H1 (cell line): ENCODE measurements around the gene MGME1. TPM values are rescaled to one million over a fixed set of nuclear protein-coding genes. Genes with fewer than 3 reads are reported as not detected.

Source experiments
- CTCF ChIA-PET: fragments of 300-600 bp; sonication (Branson Sonifier 250); formaldehyde crosslinking; loops from one replicate; lab custom pipeline; 2021; ENCODE audit not compliant: partially characterized antibody; lab: Charles Lee
- POLR2A ChIA-PET: fragments of 300-600 bp; sonication (Branson Sonifier 250); formaldehyde crosslinking; loops from one replicate; lab custom pipeline; 2021; ENCODE audit warnings: inconsistent platforms; ENCODE audit not compliant: partially characterized antibody; lab: Charles Lee
- DNase-seq, 2 experiments: peaks; one replicate each; pipeline versions ENCODE4 v3.0.0 to v3.0.0-alpha.2; 2010 to 2022; ENCODE audit warnings: low spot score in 2 of 2, low read depth in 1 of 2, mixed read lengths in 1 of 2
- FAIRE-seq: peaks from 2 replicates; lab custom pipeline; 2011; peaks lifted over from hg19 to GRCh38; lab: Jason Lieb, UNC
- H2AFZ ChIP-seq: 2 replicates; pipeline ENCODE4 v1.8.1; 2012; ENCODE audit warnings: low read length, inconsistent platforms
- H2AK5ac ChIP-seq: 2 replicates; pipeline ENCODE4 v1.6.1; 2013; ENCODE audit warnings: low read depth, low read length
- H2BK120ac ChIP-seq: replicated peaks from 2 replicates; pipeline ENCODE3; 2013; ENCODE audit warnings: low read depth, low read length, inconsistent platforms
- H2BK12ac ChIP-seq: 2 replicates; pipeline ENCODE4 v1.6.1; 2013; ENCODE audit warnings: low read depth, low read length
- H2BK15ac ChIP-seq: 2 replicates; pipeline ENCODE4 v1.6.1; 2013; ENCODE audit warnings: low read length
- H2BK20ac ChIP-seq: 2 replicates; pipeline ENCODE4 v1.6.1; 2013; ENCODE audit warnings: low read length
- H2BK5ac ChIP-seq: 2 replicates; pipeline ENCODE4 v1.6.1; 2013; ENCODE audit warnings: low read depth, low read length
- H3K14ac ChIP-seq: 2 replicates; pipeline ENCODE4 v1.6.1; 2013; ENCODE audit warnings: inconsistent platforms; ENCODE audit not compliant: insufficient read length
- H3K18ac ChIP-seq: 2 replicates; pipeline ENCODE4 v1.6.1; 2013; ENCODE audit warnings: low read length; ENCODE audit errors: extremely low read depth
- H3K23ac ChIP-seq: 2 replicates; pipeline ENCODE4 v1.6.1; 2013; ENCODE audit warnings: inconsistent platforms; ENCODE audit not compliant: insufficient read length
- H3K23me2 ChIP-seq: 2 replicates; pipeline ENCODE4 v1.6.1; 2013; ENCODE audit warnings: low read depth, low read length
- H3K27ac ChIP-seq: 2 replicates; pipeline ENCODE4 v1.6.1; 2011; ENCODE audit warnings: low read depth, low read length, inconsistent platforms
- H3K27me3 ChIP-seq, 4 experiments: replicated peaks in 1 of 4; 1 replicate in 1 of 4; 2 replicates in 3 of 4; pipeline versions ENCODE4 v1.6.1 to v1.8.1; 2011 to 2013; ENCODE audit warnings: low read length in 3 of 4, mild to moderate bottlenecking in 3 of 4, inconsistent platforms in 2 of 4, mixed read lengths in 2 of 4, moderate library complexity in 1 of 4; ENCODE audit not compliant: control insufficient read depth in 3 of 4, insufficient read depth in 3 of 4; ENCODE audit errors: extremely low read depth in 1 of 4
- H3K36me3 ChIP-seq, 4 experiments: 2 replicates each; pipeline versions ENCODE4 v1.6.1 to v1.8.1; 2011 to 2013; ENCODE audit warnings: mild to moderate bottlenecking in 4 of 4, low read length in 3 of 4, moderate library complexity in 2 of 4, control low read depth in 1 of 4, inconsistent platforms in 1 of 4; ENCODE audit not compliant: insufficient read depth in 4 of 4, control insufficient read depth in 2 of 4
- H3K4ac ChIP-seq: replicated peaks from 2 replicates; pipeline ENCODE3; 2013; ENCODE audit warnings: low read length, low read depth, mixed read lengths, inconsistent platforms; ENCODE audit not compliant: insufficient read length
- H3K4me1 ChIP-seq, 4 experiments: replicated peaks in 1 of 4; 1 replicate in 1 of 4; 2 replicates in 3 of 4; pipeline versions ENCODE4 v1.6.1 to v1.8.1; 2011 to 2013; ENCODE audit warnings: low read length in 3 of 4, inconsistent platforms in 2 of 4, mixed read lengths in 1 of 4; ENCODE audit not compliant: insufficient read depth in 4 of 4, control insufficient read depth in 3 of 4
- H3K4me2 ChIP-seq, 2 experiments: 2 replicates each; pipeline versions ENCODE4 v1.6.1 to v1.8.1; 2011 to 2013; ENCODE audit warnings: low read depth in 2 of 2, low read length in 2 of 2, control low read depth in 1 of 2, inconsistent platforms in 1 of 2, mild to moderate bottlenecking in 1 of 2; ENCODE audit not compliant: insufficient read depth in 1 of 2
- H3K4me3 ChIP-seq, 4 experiments: fragments of 200-600, 300-600 bp in 1 of 4; sonication (generic), shearing (Covaris generic), sonication (Bioruptor Twin) in 1 of 4; 2 replicates each; pipeline versions ENCODE4 v1.5.1 to v1.8.1; 2011 to 2016; ENCODE audit warnings: low read length in 4 of 4, low read depth in 3 of 4, control low read depth in 2 of 4, inconsistent platforms in 2 of 4, mild to moderate bottlenecking in 2 of 4, mixed read lengths in 1 of 4, moderate library complexity in 1 of 4; ENCODE audit not compliant: insufficient read depth in 2 of 4; ENCODE audit errors: extremely low read depth in 1 of 4
- H3K56ac ChIP-seq: replicated peaks from 2 replicates; pipeline ENCODE3; 2013; ENCODE audit warnings: low read depth, mild to moderate bottlenecking, mixed read lengths, low read length, inconsistent platforms; ENCODE audit not compliant: insufficient read length
- H3K79me1 ChIP-seq: 2 replicates; pipeline ENCODE4 v1.6.1; 2013; ENCODE audit warnings: low read depth, low read length, control low read depth
- H3K79me2 ChIP-seq, 2 experiments: 2 replicates each; pipeline versions ENCODE4 v1.6.1 to v1.8.1; 2012 to 2013; ENCODE audit warnings: low read length in 2 of 2, mild to moderate bottlenecking in 2 of 2, inconsistent platforms in 1 of 2; ENCODE audit not compliant: insufficient read depth in 2 of 2, control insufficient read depth in 1 of 2
- H3K9ac ChIP-seq, 4 experiments: replicated peaks in 1 of 4; 1 replicate in 1 of 4; 2 replicates in 3 of 4; pipeline versions ENCODE4 v1.6.1 to v1.8.1; 2011 to 2013; ENCODE audit warnings: low read depth in 3 of 4, low read length in 3 of 4, control low read depth in 2 of 4, mild to moderate bottlenecking in 2 of 4, moderate library complexity in 2 of 4, inconsistent platforms in 1 of 4; ENCODE audit errors: extremely low read depth in 1 of 4
- H3K9me3 ChIP-seq, 2 experiments: 2 replicates each; pipeline versions ENCODE4 v1.6.1 to v1.8.1; 2012 to 2013; ENCODE audit warnings: mild to moderate bottlenecking in 2 of 2, moderate library complexity in 2 of 2, control low read depth in 1 of 2, inconsistent platforms in 1 of 2, low read depth in 1 of 2, low read length in 1 of 2, mixed read lengths in 1 of 2; ENCODE audit not compliant: insufficient read depth in 2 of 2
- H4K20me1 ChIP-seq, 2 experiments: replicated peaks in 1 of 2; 2 replicates each; pipeline versions ENCODE3 to v1.8.1; 2011 to 2013; ENCODE audit warnings: inconsistent platforms in 2 of 2, low read length in 2 of 2, mild to moderate bottlenecking in 1 of 2; ENCODE audit not compliant: insufficient read depth in 2 of 2, control insufficient read depth in 1 of 2
- H4K5ac ChIP-seq: 2 replicates; pipeline ENCODE4 v1.6.1; 2013; ENCODE audit warnings: low read length, low read depth, mixed read lengths, inconsistent platforms; ENCODE audit not compliant: insufficient read length
- H4K8ac ChIP-seq: 2 replicates; pipeline ENCODE4 v1.8.0; 2013; ENCODE audit warnings: mild to moderate bottlenecking, moderate library complexity, low read length, inconsistent platforms; ENCODE audit not compliant: insufficient read depth; ENCODE audit errors: extremely low read depth
- H4K91ac ChIP-seq: replicated peaks from 2 replicates; pipeline ENCODE3; 2013; ENCODE audit warnings: low read length, mixed read lengths, inconsistent platforms; ENCODE audit not compliant: insufficient read length
- CHD1 ChIP-seq: IDR thresholded peaks from 2 replicates; pipeline ENCODE4 v1.6.1; 2012; ENCODE audit warnings: low read depth, low read length, improper control_type of control experiment
- CHD2 ChIP-seq: IDR thresholded peaks from 2 replicates; pipeline ENCODE4 v1.6.1; 2012; ENCODE audit warnings: low read length, improper control_type of control experiment
- JUND ChIP-seq: IDR thresholded peaks from 2 replicates; pipeline ENCODE4 v1.6.1; 2011; ENCODE audit warnings: mild to moderate bottlenecking, improper control_type of control experiment, low read length
- MAFK ChIP-seq: IDR thresholded peaks from 2 replicates; pipeline ENCODE4 v1.6.1; 2012; ENCODE audit warnings: low read depth, mild to moderate bottlenecking, improper control_type of control experiment, low read length
- POLR2AphosphoS5 ChIP-seq: IDR thresholded peaks from 2 replicates; pipeline ENCODE4 v1.6.1; 2011; ENCODE audit warnings: low read depth, low read length
- RBBP5 ChIP-seq: IDR thresholded peaks from 2 replicates; pipeline ENCODE4 v1.7.1; 2012; ENCODE audit warnings: low read depth, mild to moderate bottlenecking, inconsistent platforms, low read length, moderate library complexity, borderline replicate concordance
- RFX5 ChIP-seq: IDR thresholded peaks from 2 replicates; pipeline ENCODE4 v1.6.1; 2011; ENCODE audit warnings: low read depth, low read length, improper control_type of control experiment, borderline replicate concordance
- SIN3A ChIP-seq, 2 experiments: IDR thresholded peaks in 1 of 2; conservative IDR thresholded peaks in 1 of 2; 2 replicates each; pipeline ENCODE4 v1.6.1; 2011 to 2012; ENCODE audit warnings: low read length in 2 of 2, improper control_type of control experiment in 1 of 2, low read depth in 1 of 2, mild to moderate bottlenecking in 1 of 2
- SIRT6 ChIP-seq: IDR thresholded peaks from one replicate; pipeline ENCODE4 v1.7.1; 2012; ENCODE audit warnings: low read length, inconsistent platforms
- WGBS, 2 experiments: shearing (Covaris generic) in 1 of 2; methylation state at CpG; one replicate each; pipeline versions ENCODE4 v1.1.6 to v1.1.7; 2013 to 2015; ENCODE audit warnings: low lambda C conversion rate in 2 of 2, mixed read lengths in 2 of 2, inconsistent platforms in 1 of 2, low coverage in 1 of 2, missing lambda C conversion rate in 1 of 2; ENCODE audit not compliant: insufficient replicate concordance in 2 of 2, insufficient coverage in 1 of 2, insufficient read length in 1 of 2; ENCODE audit errors: extremely low coverage in 1 of 2, missing lambda C conversion rate in 1 of 2; 5-methylcytosine and 5-hydroxymethylcytosine counted together
- polyA plus RNA-seq, 7 experiments: library from polyadenylated mRNA; depleted of rRNA in 3 of 7; stranded (reverse) in 5 of 7; unstranded in 2 of 7; fragments of >200 nt in 5 of 7; fragments of 200-250 nt in 2 of 7; gene quantifications; 1 replicate in 5 of 7; 2 replicates in 1 of 7; 4 replicates in 1 of 7; pipeline versions ENCODE4 v1.2.1 to v1.2.3, GENCODE V29; 2011 to 2013; ENCODE audit warnings: missing spikeins in 2 of 7, mixed read lengths in 2 of 7
- total RNA-seq: library from RNA; stranded (reverse); fragmentation: NEBNext Ultra II Directional; extraction: Animal tissue kit (Norgen Biotek cat#: 25700); gene quantifications from 2 replicates; pipeline ENCODE4 v1.2.1, GENCODE V29; 2021

Gene MGME1
- total and polyA plus RNA-seq, 2 of the 8 experiments (the other 6 are each of a cell fraction or from before 2014, with no cell fraction given), result 27.7 to 59.0 TPM

DNA sequence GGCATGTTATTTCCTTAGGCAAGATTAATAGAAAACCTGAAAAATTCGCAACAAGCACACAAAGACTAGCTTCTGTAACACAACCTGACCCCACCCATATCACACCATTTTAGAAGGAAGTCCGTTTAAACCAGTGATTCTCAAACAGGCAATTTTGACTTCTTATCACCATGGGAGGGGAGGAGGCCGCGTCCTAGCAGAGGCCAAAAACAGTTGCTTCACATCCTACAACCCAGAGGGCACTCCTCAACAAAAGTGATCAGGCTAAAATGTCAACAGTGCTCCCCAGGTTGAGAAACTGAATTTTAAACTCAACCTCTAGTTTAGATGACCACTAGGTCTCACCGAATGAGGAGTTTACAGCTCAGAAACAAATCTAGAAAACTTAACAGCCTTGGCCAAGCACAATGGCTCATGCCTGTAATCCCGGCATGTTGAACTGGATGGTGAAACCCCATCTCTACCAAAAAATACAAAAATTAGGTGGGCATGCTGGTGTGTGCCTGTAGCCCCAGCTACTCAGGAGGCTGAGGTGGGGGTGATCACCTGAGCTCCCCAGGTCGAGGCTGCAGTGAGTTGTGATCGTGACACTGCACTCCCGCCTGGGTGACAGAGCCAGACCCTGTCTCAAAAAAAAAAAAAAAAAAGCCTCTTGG lies 3.6 kb upstream of the MGME1 start:
- no peak overlapping the region for H4K5ac ChIP-seq
- 0 out of 2 replicates have a peak overlapping the region, but pooled peaks have one; percentile 4 for H3K27ac ChIP-seq
- POLR2A ChIA-PET, result interaction anchor here (0.6 to 20.7 kb wide), 11 partner anchors 9 to 388 kb away, joined by 3 to 424 read pairs (median 7); partner anchors contain the start of gene OVOL2
- H2AK5ac ChIP-seq, result no peak overlapping the region
- peaks cover 40 to 44% of the 10 kb centered on the region in 2 experiments for H4K20me1 ChIP-seq
- H3K9me3 ChIP-seq, result no peaks in the 10 kb centered on the region
- no peak overlapping the region for H3K18ac ChIP-seq
- no peak overlapping the region for H2AFZ ChIP-seq
- H3K27me3 ChIP-seq, result no peaks in the 10 kb centered on the region
- H3K4me1 ChIP-seq, result peaks cover 4 to 17% (median 14%) of the 10 kb centered on the region in 4 experiments; a peak in 6 of 7 replicates
- no peak overlapping the region for H3K14ac ChIP-seq
- peaks cover 13% of the 10 kb centered on the region for H3K23me2 ChIP-seq
- H3K23ac ChIP-seq, result no peak overlapping the region
- H3K4me2 ChIP-seq, result peak overlapping the region; percentile 76 to 98
- H2BK20ac ChIP-seq, result no peak overlapping the region
- H3K56ac ChIP-seq, result no peak overlapping the region
- H2BK5ac ChIP-seq, result no peak overlapping the region
- 52% methylated on average over 9 of the region's 9 CpGs; no CpG with 5 or more reads in 1 of the 2 experiments for WGBS, 2 experiments
- no peak overlapping the region for H4K91ac ChIP-seq
- DNase-seq, result no peak
- TF ChIP-seq RFX5 (no peak), SIN3A (conservative IDR thresholded peaks at IDR 0.05 in 1 of 2, IDR thresholded peaks at IDR 0.05 in 1 of 2; ENCODE audit: low read depth in 1 of 2, low read length in 2 of 2) (no peak), POLR2AphosphoS5 (peak; percentile 76), JUND (no peak), CHD1 (peak; percentile 19; the same call in 1 of the 2 replicates), SIRT6 (no peak), RBBP5 (no peak), CHD2 (no peak), MAFK (no peak)
- no peak overlapping the region for H2BK120ac ChIP-seq
- no peak overlapping the region; the same call in 1 of the 2 replicates for H4K8ac ChIP-seq
- H2BK12ac ChIP-seq, result no peak overlapping the region
- H3K36me3 ChIP-seq, result peaks cover 0 to 31% (median 0%) of the 10 kb centered on the region in 4 experiments; a peak in 1 of 8 replicates
- peak overlapping the region in 3 of 4 experiments; percentile 51 to 75 (median 58); a peak in 5 of 7 replicates for H3K9ac ChIP-seq
- peaks cover 85 to 97% of the 10 kb centered on the region in 2 experiments for H3K79me2 ChIP-seq
- CTCF ChIA-PET, result interaction anchor here (0.6 to 2.0 kb wide), 11 partner anchors 13 to 121 kb away, joined by 3 to 8 read pairs (median 3); no protein-coding TSS in a partner anchor
- no peak overlapping the region for H2BK15ac ChIP-seq
- 0 out of 2 replicates have a peak, but pooled peaks cover 3% of the 10 kb centered on the region for H3K79me1 ChIP-seq
- H3K4me3 ChIP-seq, result peak overlapping the region; percentile 77 to 99 (median 91); a peak in 7 of 8 replicates
- FAIRE-seq, result no peak
- no peak overlapping the region for H3K4ac ChIP-seq
